H1 (cell line): ENCODE measurements around the gene MCM3AP. TPM values are rescaled to one million over a fixed set of nuclear protein-coding genes. Genes with fewer than 3 reads are reported as not detected.

Source experiments
- ASH2L ChIP-seq: fragments of 200-600, 300-600 bp; sonication (generic); IDR thresholded peaks from one replicate; pipeline ENCODE4 v1.7.1; 2017; ENCODE audit warnings: low read length
- BRCA1 ChIP-seq: IDR thresholded peaks from 2 replicates; pipeline ENCODE4 v1.6.1; 2012; ENCODE audit warnings: low read depth, low read length, improper control_type of control experiment
- CREB1 ChIP-seq: IDR thresholded peaks from 2 replicates; pipeline ENCODE4 v1.6.1; 2012; ENCODE audit warnings: inconsistent platforms
- GTF2F1 ChIP-seq: IDR thresholded peaks from 2 replicates; pipeline ENCODE4 v1.6.1; 2012; ENCODE audit warnings: low read depth, low read length, improper control_type of control experiment, borderline replicate concordance
- KDM5A ChIP-seq: fragments of 200-600 bp; IDR thresholded peaks from 2 replicates; pipeline ENCODE4 v1.7.1; 2012; ENCODE audit warnings: mild to moderate bottlenecking, low read length, inconsistent platforms, mixed read lengths
- NRF1 ChIP-seq: IDR thresholded peaks from 2 replicates; pipeline ENCODE4 v1.6.1; 2011; ENCODE audit warnings: mild to moderate bottlenecking, low read depth, low read length, improper control_type of control experiment
- POLR2AphosphoS5 ChIP-seq: IDR thresholded peaks from 2 replicates; pipeline ENCODE4 v1.6.1; 2011; ENCODE audit warnings: low read depth, low read length
- POU5F1 ChIP-seq: IDR thresholded peaks from 2 replicates; pipeline ENCODE4 v1.6.1; 2011; ENCODE audit warnings: low read depth, mild to moderate bottlenecking, low read length, moderate library complexity
- RAD21 ChIP-seq, 2 experiments: IDR thresholded peaks in 1 of 2; conservative IDR thresholded peaks in 1 of 2; 2 replicates each; pipeline ENCODE4 v1.6.1; 2011; ENCODE audit warnings: low read depth in 2 of 2, low read length in 2 of 2, improper control_type of control experiment in 1 of 2, inconsistent platforms in 1 of 2, mild to moderate bottlenecking in 1 of 2, moderate library complexity in 1 of 2
- SP2 ChIP-seq: IDR thresholded peaks from 2 replicates; pipeline ENCODE4 v1.6.1; 2012; ENCODE audit warnings: mild to moderate bottlenecking, low read length, inconsistent platforms
- polyA plus RNA-seq, 7 experiments: library from polyadenylated mRNA; depleted of rRNA in 3 of 7; stranded (reverse) in 5 of 7; unstranded in 2 of 7; fragments of >200 nt in 5 of 7; fragments of 200-250 nt in 2 of 7; gene quantifications; 1 replicate in 5 of 7; 2 replicates in 1 of 7; 4 replicates in 1 of 7; pipeline versions ENCODE4 v1.2.1 to v1.2.3, GENCODE V29; 2011 to 2013; ENCODE audit warnings: missing spikeins in 2 of 7, mixed read lengths in 2 of 7
- total RNA-seq: library from RNA; stranded (reverse); fragmentation: NEBNext Ultra II Directional; extraction: Animal tissue kit (Norgen Biotek cat#: 25700); gene quantifications from 2 replicates; pipeline ENCODE4 v1.2.1, GENCODE V29; 2021
- TF ChIP-seq, protein P1 (sequence below): IDR thresholded peaks from 2 replicates; pipeline ENCODE4 v1.6.1; 2012; ENCODE audit warnings: low read length, inconsistent platforms

The MCM3AP gene
- total and polyA plus RNA-seq, 2 of the 8 experiments (the other 6 are each of a cell fraction or from before 2014, with no cell fraction given): 37.2 to 119 TPM

- TF ChIP-seq SP2 (no peak), BRCA1 (no peak), ASH2L (no peak), CREB1 (no peak), KDM5A (no peak), POU5F1 (no peak), POLR2AphosphoS5 (no peak), NRF1 (no peak), GTF2F1 (no peak), RAD21 (IDR thresholded peaks at IDR 0.05 in 1 of 2, conservative IDR thresholded peaks at IDR 0.05 in 1 of 2; ENCODE audit: low read depth in 2 of 2, low read length in 2 of 2) (no peak)
- TF ChIP-seq, protein P1, sequence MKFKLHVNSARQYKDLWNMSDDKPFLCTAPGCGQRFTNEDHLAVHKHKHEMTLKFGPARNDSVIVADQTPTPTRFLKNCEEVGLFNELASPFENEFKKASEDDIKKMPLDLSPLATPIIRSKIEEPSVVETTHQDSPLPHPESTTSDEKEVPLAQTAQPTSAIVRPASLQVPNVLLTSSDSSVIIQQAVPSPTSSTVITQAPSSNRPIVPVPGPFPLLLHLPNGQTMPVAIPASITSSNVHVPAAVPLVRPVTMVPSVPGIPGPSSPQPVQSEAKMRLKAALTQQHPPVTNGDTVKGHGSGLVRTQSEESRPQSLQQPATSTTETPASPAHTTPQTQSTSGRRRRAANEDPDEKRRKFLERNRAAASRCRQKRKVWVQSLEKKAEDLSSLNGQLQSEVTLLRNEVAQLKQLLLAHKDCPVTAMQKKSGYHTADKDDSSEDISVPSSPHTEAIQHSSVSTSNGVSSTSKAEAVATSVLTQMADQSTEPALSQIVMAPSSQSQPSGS: no peak
Observed at GRCh38 chr21:46295177-46295770, 9.9 kb upstream of the MCM3AP start (continued).
